LNCAP (cell line): ENCODE data around the gene CUX1.

ENCODE experiments used
- CTCF ChIP-seq: fragments of 450-650 bp; IDR thresholded peaks from 2 replicates; pipeline ENCODE4 v1.5.1; 2017; ENCODE audit warnings: mild to moderate bottlenecking

The CUX1 gene

GRCh38 chr7:102146122-102146521 is 328.7 kb downstream of the CUX1 start:
- no peak for TF ChIP-seq CTCF

GRCh38 chr7:102147008-102147407 is 329.6 kb downstream of the CUX1 start:
- no peak for TF ChIP-seq CTCF

- TF ChIP-seq CTCF: no peak
Observed at GRCh38 chr7:102148799-102149198, 331.4 kb downstream of the CUX1 start.

GRCh38 chr7:102149416-102149815 is 332.0 kb downstream of the CUX1 start:
- TF ChIP-seq CTCF: no peak

- no peak for TF ChIP-seq CTCF
Observed at GRCh38 chr7:102150266-102150665, 332.8 kb downstream of the CUX1 start.

GRCh38 chr7:102152672-102153598 is 335.5 kb downstream of the CUX1 start:
- no peak for TF ChIP-seq CTCF

GRCh38 chr7:102153599-102153946 is 336.1 kb downstream of the CUX1 start:
- no peak for TF ChIP-seq CTCF

GRCh38 chr7:102154425-102154824 is 337.0 kb downstream of the CUX1 start:
- TF ChIP-seq CTCF: no peak
